ENCODE results near the gene SATB1.
"Not testable (repeated sequence)": the region's sequence is repeated elsewhere in the genome, so short reads cannot be mapped to it uniquely, and the experiment has no call there.

SATB1 gene

DNA sequence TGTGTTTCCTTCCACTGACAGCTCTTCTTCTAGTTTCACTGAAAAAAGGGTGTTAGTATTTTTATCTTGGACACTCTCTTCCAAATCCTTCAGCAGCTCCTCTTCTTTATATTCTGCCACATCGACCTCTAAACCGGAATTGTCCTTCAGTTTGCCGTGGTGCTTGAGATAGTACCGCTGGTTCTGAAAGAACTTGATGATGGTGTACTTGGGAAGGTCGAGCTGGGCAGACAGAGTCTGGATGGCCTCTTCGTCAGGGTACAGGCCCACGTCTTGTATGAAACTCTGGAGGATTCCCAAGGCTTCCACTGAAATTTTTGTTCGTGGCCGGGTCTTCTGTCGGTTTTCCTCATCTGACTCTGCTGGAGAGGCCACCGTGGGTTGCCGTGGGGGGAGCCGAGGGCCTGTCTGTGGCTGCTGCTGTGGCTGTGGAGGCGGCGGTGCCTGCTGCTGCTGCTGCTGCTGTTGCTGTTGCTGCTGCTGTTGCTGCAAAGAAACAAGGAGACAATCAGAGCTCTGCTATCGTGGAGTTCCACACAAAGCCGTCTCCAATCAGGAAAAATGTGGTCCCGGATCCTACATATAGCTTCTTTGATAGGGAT lies 75.8 kb downstream of the SATB1 start:
- no peak for DNase-seq

DNA sequence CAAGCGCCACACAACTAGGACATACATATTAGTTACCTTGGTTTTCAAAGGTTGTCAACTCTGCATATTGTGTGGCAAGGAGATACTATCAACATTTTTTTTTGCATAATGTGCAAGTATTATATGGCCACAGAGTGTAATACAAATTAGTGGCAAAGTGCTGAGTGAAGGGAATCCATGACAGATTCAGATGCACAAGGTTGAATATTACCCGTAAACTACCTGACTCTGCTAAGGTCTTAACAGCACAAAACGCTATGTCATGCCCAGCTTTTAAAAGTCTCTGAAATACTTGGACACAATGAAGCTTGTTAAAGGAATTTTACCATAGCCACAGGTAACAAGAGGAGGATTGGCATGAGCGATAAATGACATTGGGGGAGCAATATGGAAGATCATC lies 79.0 kb downstream of the SATB1 start:
- no peak for DNase-seq

DNA sequence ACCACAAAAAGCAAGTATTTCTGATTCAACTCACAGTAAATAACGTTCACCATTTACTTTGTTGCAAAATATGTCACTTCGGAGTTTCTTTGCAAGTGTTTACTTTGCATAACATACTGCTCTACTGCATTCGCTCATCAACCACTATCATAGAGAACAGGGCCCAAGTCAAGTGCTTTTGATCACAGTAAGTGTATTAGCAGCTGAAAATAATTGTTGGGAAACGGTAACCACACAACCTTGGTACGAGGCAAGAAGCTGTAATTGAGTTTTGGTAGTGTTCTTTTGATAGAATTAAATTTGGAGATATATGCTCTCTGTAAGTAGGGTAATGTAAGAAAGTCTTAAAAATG lies 80.1 kb downstream of the SATB1 start:
- no peak for DNase-seq

DNA sequence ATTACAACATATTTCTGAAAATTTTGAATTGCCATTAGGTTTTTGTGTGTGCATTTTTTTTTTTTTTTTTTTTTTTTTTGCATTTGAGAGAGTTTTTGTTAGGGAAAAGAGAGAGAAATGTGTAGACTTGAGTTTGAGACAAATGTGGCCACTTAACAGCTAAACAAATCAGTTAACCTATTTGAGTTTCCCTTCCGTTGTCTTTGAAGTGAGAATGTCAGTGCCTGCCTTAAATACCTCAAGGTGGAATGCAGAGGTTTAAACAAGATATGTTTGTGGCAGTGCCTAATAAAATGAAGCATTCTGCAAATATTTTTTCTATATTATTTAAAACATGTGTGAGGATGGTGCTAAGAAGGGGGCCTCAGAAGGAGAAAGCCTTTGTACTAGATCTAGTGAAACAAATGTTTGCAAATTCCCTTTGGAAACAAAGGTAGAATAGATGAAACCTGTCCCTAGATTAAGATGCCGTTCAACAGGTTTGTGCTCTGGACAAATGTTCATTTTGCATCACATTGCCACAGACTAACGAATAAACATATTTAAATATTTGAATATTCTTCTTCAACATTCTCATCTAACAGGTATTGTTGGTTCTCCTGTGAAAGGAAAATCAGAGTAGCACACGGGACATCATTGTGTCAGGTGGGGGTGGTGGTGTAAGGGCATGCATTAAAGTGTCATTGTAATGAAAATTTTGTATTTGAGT lies 80.7 kb downstream of the SATB1 start:
- DNase-seq = no peak

DNA sequence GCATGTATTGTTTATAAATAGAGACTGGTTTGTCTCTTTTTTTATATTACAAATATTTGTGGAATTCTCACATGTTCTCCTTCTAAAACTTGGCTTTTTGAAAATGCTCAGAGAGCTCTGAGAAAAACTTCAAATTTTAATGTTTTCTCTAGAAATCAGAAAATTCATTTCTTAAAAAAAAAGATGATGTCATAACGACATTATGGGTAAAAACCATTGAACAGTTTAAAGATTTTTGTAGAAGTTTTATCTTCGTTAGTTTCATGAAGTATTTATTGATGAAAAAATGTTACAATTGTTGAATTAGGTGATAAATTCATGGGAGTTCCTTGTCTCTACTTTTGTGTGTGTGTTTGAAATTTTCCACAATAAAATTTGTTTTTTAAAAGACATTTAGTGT lies 81.3 kb downstream of the SATB1 start:
- no peak for DNase-seq

DNA sequence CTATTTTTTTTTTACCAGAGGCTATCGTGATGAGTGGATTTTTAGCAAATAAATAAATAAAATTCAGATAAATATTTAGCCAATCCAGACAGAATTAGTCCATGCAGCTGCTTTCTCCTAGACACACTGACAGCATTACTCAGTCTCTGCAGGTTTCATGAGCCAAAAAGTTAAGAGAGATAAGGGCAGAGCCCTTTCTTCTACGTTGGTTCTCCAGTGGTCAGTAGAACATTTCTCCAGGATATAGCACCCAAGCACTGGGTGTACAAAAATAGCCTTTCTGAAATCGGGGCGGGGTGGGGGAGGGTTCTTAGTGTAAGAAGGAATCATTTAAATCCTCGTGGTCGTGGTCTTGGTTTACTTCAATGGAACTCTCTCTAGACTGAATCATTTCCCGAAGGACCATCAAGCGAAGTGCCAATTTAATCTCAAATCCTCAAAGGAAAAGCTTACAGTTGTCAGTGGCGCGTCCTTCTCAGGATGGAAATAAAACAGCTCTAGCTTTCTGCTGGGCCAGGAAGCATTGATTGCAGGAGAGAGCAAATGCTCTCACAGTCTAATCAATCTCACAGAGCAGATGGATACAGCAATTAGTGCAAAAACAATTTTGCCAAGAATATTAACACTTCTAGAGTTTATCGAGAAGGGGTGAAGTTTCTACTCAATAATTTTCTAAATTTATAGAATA lies 86.2 kb downstream of the SATB1 start:
- DNase-seq = no peak

DNA sequence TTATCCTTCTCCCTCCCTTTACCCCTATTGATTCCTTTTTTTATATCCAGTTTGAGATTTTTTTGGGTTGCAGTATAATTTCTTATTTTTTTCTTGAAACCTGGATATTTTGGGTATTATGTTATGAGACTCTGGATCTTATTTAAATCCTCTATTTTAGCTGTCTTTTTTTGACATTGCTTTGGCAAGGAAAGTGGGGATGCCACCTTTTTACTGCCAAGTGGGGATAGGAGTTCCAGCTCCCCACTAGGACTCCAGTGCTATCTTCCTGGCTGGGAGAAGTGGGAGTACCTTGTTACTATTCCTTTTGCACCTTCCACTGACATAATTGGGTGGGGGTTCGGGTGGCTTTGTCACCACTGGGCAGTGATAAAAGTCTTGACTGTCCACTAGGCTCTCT lies 87.9 kb downstream of the SATB1 start:
- no peak for DNase-seq

DNA sequence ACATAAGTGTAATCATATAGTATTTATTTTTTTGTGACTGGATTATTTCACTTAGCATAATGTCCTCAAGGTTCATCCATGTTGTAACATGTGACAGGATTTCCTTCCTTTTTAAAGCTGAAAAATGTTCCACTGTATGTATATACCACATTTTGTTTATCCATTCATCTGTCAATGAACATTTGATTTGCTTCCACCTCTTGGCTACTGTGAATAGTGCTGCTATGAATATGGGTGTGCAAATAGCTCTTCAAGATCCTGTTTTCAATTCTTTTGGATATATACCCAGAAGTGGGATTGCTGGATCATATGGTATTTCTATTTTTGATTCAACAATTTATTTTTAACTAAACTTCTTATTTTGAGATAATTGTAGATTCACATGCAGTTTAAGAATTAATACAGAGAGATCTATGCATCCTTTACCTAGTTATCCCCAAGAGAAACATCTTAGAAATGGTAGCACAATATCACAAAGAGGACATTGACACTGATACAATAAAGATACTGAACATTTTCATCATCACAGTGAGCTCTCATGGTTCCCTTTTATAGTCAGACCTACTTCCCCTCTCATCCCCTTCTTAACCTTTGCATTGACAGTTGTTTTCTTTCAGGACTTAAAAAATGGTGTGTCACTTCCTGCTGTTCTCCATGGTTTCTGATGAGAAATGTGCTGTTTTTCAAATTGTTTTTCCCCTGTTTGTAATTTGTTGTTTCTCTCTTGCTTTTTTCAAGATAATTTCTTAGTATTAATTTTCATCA lies 90.1 kb downstream of the SATB1 start:
- DNase-seq = no peak

DNA sequence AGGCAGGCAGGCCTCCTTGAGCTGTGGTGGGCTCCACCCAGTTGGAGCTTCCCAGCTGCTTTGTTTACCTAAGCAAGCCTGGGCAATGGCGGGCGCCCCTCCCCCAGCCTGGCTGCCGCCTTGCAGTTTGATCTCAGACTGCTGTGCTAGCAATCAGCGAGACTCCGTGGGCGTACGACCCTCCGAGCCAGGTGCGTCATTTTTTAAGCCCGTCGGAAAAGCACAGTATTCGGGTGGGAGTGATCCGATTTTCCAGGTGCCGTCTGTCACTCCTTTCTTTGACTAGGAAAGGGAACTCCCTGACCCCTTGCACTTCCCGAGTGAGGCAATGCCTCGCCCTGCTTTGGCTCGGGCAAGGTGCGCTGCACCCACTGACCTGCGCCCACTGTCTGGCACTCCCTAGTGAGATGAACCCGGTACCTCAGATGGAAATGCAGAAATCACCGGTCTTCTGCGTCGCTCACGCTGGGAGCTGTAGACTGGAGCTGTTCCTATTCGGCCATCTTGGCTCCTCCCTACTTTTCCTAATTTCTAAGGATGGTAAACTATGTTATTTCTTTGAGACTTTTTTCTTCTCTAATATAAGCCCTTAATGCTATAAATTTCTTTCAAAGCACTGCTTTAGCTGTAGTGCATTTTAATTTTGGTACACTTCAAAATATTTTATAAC lies 94.2 kb downstream of the SATB1 start:
- not testable (repeated sequence) for DNase-seq

DNA sequence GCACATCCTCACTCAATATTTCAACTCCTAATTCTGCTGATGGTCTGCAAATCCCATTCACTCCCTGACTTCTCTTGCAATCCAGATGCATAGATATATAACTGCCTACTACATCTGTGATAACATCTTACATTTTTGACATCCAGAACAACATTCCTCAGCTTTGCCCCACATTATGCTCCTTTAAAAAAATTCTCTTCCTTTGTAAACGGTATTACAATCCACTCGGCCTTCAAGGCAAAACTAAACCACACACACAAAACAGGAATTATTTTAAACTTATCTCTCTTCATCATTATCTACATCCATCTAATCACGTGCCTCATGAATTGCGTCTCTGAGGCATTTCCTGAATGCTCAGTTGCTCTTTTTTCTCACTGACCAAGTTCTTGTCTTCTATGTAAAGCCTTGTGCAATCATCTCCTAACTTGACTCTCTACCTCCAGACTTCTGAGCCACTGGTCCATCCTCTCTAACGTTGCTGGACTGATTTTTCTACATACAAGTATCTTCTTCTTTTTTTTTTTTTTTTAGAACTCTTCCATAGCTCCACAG lies 117.0 kb downstream of the SATB1 start:
- no peak for DNase-seq

DNA sequence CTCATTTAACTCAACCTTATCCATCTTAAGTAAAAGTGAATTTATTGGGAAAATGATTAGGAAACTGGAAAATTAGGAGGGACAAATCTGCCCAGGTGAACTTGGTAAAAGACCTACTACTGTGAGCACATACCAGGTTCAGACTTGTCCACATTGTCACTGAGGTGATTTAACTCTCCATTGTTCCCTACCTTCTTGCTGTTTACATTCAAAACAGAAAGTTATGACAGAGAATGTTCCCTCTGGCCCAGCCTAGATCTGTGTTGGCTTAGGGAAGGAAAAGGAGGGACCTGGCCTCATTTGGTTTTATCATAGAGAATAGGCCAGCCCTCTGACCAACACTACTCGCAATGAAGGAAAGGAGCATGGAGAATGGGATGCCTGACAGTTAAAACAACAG lies 117.6 kb downstream of the SATB1 start:
- no peak for DNase-seq

DNA sequence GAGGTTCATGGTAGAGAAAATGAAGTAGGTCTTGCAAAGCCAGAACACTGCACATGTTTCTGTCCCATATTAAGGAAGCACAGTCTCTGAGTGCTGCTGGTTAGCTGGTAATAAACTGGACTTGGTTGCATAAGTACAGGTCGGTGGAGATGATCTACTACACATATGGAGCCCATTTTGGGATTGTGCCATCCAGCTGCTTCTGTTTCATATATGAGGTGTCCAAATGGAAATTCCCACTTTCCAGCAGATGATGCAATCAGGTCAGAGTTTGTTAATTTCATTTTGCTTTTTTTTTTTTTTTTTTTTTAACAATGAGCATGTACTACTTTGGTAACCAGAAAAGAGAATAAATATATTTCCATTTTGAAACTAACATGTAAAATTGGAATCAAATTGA lies 122.6 kb downstream of the SATB1 start:
- no peak for DNase-seq

DNA sequence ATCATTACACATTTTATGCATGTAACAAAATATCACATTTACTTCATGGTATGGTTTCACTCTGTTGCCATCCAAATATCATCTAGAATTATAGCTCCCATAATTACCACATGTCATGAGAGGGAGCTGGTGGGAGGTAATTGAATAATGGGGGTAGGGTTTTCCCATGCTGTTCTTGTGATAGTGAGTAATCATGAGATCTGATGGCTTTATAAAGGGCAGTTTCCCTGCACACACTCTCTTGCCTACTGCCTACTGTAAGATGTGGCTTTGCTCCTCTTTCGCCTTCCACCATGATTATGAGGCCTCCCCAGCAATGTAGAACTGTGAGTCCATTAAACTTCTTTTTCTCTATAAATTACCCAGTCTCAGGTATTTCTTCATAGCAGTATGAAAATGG lies 123.4 kb downstream of the SATB1 start:
- no peak for DNase-seq

DNA sequence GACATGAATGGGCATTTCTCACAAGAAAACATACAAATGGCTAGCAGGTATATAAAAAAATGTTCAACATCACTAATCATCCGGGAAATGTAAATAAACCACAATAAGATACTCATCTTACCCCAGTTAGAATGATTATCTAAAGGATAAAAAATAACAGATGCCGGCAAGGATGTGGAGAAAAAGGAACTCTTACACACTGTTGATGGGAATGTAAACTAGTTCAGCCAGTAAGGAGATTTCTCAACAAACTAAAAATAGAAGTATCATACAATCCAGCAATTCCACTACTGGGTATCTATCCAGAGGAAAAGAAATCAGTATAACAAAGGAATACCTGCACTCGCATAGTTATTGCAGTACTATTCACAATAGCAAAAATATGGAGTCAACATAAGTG lies 124.2 kb downstream of the SATB1 start:
- no peak for DNase-seq

DNA sequence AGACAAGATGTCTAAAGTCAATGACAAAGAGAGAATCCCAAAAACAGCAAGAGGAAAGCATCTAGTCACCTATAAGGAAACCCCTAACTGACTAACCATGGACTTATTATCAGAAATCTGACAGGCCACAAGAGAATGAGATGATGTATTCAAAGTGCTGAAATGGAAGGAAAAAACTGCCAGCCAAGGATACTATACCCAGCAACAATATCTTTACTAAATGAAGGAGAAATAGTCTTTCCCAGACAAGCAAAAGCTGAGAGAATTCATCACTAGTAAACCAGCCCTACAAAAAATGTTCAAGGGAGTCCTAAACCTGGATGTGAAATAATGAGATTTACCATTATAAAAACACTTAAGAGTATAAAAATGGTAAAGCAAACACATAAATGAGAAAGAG lies 128.0 kb downstream of the SATB1 start:
- DNase-seq = no peak

All from CD4-positive, alpha-beta T cell treated with Interleukin-17A for 4 hours (primary cell).